GM12878 (cell line): ENCODE results near the gene PMPCA. TPM values are rescaled to one million over a fixed set of nuclear protein-coding genes. Genes with fewer than 3 reads are reported as not detected.

Source experiments
- CTCF ChIP-seq, 3 experiments: IDR thresholded peaks in 2 of 3; conservative IDR thresholded peaks in 1 of 3; 2 replicates each; pipeline ENCODE4 v1.5.1; 2011; ENCODE audit warnings: low read depth in 3 of 3, low read length in 3 of 3, mild to moderate bottlenecking in 3 of 3, control low read depth in 2 of 3, moderate library complexity in 2 of 3, inconsistent platforms in 1 of 3, mixed read lengths in 1 of 3; ENCODE audit not compliant: control insufficient read depth in 2 of 3, insufficient read depth in 1 of 3; ENCODE audit errors: extremely low read depth in 1 of 3
- E2F8 ChIP-seq: fragments of 450-650 bp; IDR thresholded peaks from 2 replicates; pipeline ENCODE4 v1.6.1; 2018; ENCODE audit warnings: mild to moderate bottlenecking, low read depth, moderate library complexity; ENCODE audit not compliant: partially characterized antibody
- EP300 ChIP-seq, 2 experiments: fragments of 150-350 bp in 1 of 2; IDR thresholded peaks; 2 replicates each; pipeline ENCODE4 v1.6.1; 2011 to 2012; ENCODE audit warnings: low read depth in 2 of 2, low read length in 2 of 2, borderline replicate concordance in 1 of 2, improper control_type of control experiment in 1 of 2, inconsistent platforms in 1 of 2; ENCODE audit not compliant: control insufficient read depth in 1 of 2
- MLLT1 ChIP-seq: fragments of 450-650 bp; IDR thresholded peaks from 2 replicates; pipeline ENCODE4 v1.6.1; 2016; ENCODE audit warnings: mild to moderate bottlenecking
- MTA3 ChIP-seq: IDR thresholded peaks from 2 replicates; pipeline ENCODE4 v1.6.1; 2012; ENCODE audit warnings: low read length, inconsistent platforms, borderline replicate concordance
- RELA ChIP-seq: fragments of 450-650 bp; IDR thresholded peaks from 2 replicates; pipeline ENCODE4 v1.8.0; 2014; ENCODE audit warnings: borderline replicate concordance; ENCODE audit not compliant: partially characterized antibody
- TCF12 ChIP-seq: IDR thresholded peaks from 2 replicates; pipeline ENCODE4 v1.6.1; 2011; ENCODE audit warnings: low read depth, mild to moderate bottlenecking, low read length
- ZNF592 ChIP-seq: fragments of 450-650 bp; IDR thresholded peaks from 2 replicates; pipeline ENCODE4 v1.6.1; 2017; ENCODE audit warnings: mild to moderate bottlenecking, moderate library complexity
- polyA plus RNA-seq, 11 experiments: library from polyadenylated mRNA; depleted of rRNA in 4 of 11; unstranded in 6 of 11; stranded (reverse) in 5 of 11; fragments of >200 nt; fragmentation: Nextera tagmentation in 4 of 11; fragmentation: Illumina TruSeq in 1 of 11; extraction: Ambion mirVana in 4 of 11; extraction: Trizol in 1 of 11; gene quantifications; 1 replicate in 1 of 11; 2 replicates in 10 of 11; pipeline versions ENCODE4 v1.2.1 to v1.2.3, GENCODE V29; 2011 to 2016; ENCODE audit warnings: inconsistent platforms in 2 of 11, missing spikeins in 2 of 11, low read depth in 1 of 11
- total RNA-seq, 4 experiments: library from RNA; depleted of rRNA in 3 of 4; stranded (reverse); fragments of >200 nt in 3 of 4; fragmentation: Illumina TruSeq in 1 of 4; extraction: Trizol in 1 of 4; gene quantifications; 2 replicates each; pipeline versions ENCODE4 v1.2.1 to v1.2.3, GENCODE V29; 2013 to 2021
- TF ChIP-seq, protein P1 (sequence below): fragments of 150-350 bp; IDR thresholded peaks from 2 replicates; pipeline ENCODE4 v1.6.1; 2016; ENCODE audit warnings: low read depth, low read length

The PMPCA gene
- total and polyA plus RNA-seq, 10 of the 15 experiments (the other 5 are each of a cell fraction or from before 2014, with no cell fraction given): 8.1 to 137 (median 75.7) TPM

DNA sequence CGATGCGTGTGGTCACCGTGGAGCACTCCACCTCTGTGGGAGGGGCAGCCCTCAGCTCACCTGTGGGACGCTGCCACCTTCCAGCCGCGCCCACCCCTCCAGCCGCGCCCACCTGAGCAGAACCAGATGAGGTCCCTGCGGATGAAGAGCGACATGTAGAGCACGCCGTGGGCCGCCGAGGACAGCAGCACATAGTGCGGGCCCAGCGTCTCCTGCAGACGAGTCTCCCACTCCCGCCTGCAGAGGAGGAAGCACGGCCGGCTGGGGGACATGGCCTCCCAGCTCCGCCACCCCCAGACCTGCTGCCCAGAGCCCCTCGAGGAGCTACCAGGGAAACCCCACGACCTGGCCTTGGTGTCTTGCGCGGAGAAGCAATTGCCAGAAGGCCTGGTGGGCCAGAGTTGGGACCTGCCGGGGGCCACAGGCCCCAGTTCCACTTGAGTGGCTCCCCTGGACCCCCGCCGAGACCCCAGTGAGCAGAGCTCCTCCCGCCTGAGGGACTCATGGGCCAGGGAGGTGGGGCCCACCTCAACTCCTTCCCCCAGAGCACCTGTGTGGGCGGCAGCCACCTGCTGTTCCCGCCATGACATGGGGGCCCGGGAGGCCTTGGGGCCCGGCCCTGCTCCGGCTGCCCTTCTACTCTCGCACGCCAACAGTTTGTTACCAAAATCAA lies 22.7 kb downstream of the PMPCA start (continued):
- TF ChIP-seq MLLT1: no peak
- no peak for TF ChIP-seq EP300 (IDR thresholded peaks at IDR 0.05; ENCODE audit: borderline replicate concordance in 1 of 2, control insufficient read depth in 1 of 2, low read depth in 2 of 2, low read length in 2 of 2)
- no peak for TF ChIP-seq TCF12
- TF ChIP-seq CTCF (IDR thresholded peaks at IDR 0.05 in 2 of 3, conservative IDR thresholded peaks at IDR 0.05 in 1 of 3; ENCODE audit: control insufficient read depth in 2 of 3, extremely low read depth in 1 of 3, insufficient read depth in 1 of 3, low read depth in 3 of 3, low read length in 3 of 3): no peak
- TF ChIP-seq RELA: no peak
- TF ChIP-seq, protein P1, sequence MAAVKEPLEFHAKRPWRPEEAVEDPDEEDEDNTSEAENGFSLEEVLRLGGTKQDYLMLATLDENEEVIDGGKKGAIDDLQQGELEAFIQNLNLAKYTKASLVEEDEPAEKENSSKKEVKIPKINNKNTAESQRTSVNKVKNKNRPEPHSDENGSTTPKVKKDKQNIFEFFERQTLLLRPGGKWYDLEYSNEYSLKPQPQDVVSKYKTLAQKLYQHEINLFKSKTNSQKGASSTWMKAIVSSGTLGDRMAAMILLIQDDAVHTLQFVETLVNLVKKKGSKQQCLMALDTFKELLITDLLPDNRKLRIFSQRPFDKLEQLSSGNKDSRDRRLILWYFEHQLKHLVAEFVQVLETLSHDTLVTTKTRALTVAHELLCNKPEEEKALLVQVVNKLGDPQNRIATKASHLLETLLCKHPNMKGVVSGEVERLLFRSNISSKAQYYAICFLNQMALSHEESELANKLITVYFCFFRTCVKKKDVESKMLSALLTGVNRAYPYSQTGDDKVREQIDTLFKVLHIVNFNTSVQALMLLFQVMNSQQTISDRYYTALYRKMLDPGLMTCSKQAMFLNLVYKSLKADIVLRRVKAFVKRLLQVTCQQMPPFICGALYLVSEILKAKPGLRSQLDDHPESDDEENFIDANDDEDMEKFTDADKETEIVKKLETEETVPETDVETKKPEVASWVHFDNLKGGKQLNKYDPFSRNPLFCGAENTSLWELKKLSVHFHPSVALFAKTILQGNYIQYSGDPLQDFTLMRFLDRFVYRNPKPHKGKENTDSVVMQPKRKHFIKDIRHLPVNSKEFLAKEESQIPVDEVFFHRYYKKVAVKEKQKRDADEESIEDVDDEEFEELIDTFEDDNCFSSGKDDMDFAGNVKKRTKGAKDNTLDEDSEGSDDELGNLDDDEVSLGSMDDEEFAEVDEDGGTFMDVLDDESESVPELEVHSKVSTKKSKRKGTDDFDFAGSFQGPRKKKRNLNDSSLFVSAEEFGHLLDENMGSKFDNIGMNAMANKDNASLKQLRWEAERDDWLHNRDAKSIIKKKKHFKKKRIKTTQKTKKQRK: no peak
- TF ChIP-seq MTA3: no peak
- no peak for TF ChIP-seq ZNF592
- TF ChIP-seq E2F8: no peak
